Muscle layer of duodenum (tissue), 2 donors: Measurements from ENCODE around the gene FRZB.

Experiments used
- H3K27ac ChIP-seq: one replicate; pipeline ENCODE4 v1.7.0; 2013; ENCODE audit warnings: mild to moderate bottlenecking, low read length
- H3K27me3 ChIP-seq: one replicate; pipeline ENCODE4 v1.7.0; 2013; ENCODE audit warnings: low read depth, mild to moderate bottlenecking, control low read depth, low read length
- H3K36me3 ChIP-seq, 2 donors: one replicate each; pipeline ENCODE4 v1.7.0; 2013; ENCODE audit warnings: low read length in 2 of 2, control low read depth in 1 of 2, mild to moderate bottlenecking in 1 of 2; ENCODE audit not compliant: insufficient read depth in 2 of 2, control insufficient read depth in 1 of 2
- H3K4me1 ChIP-seq, 2 donors: one replicate each; pipeline ENCODE4 v1.7.0; 2013; ENCODE audit warnings: low read length in 2 of 2, mild to moderate bottlenecking in 2 of 2, control low read depth in 1 of 2, moderate library complexity in 1 of 2; ENCODE audit not compliant: insufficient read depth in 2 of 2, control insufficient read depth in 1 of 2
- H3K4me3 ChIP-seq, 2 donors: one replicate each; pipeline ENCODE4 v1.7.0; 2013; ENCODE audit warnings: low read length in 2 of 2, low read depth in 1 of 2, mild to moderate bottlenecking in 1 of 2
- H3K9me3 ChIP-seq, 2 donors: one replicate each; pipeline ENCODE4 v1.7.0; 2013; ENCODE audit warnings: low read length in 2 of 2, control low read depth in 1 of 2, mild to moderate bottlenecking in 1 of 2; ENCODE audit not compliant: control insufficient read depth in 1 of 2
- donor health status: healthy.

Gene FRZB

DNA sequence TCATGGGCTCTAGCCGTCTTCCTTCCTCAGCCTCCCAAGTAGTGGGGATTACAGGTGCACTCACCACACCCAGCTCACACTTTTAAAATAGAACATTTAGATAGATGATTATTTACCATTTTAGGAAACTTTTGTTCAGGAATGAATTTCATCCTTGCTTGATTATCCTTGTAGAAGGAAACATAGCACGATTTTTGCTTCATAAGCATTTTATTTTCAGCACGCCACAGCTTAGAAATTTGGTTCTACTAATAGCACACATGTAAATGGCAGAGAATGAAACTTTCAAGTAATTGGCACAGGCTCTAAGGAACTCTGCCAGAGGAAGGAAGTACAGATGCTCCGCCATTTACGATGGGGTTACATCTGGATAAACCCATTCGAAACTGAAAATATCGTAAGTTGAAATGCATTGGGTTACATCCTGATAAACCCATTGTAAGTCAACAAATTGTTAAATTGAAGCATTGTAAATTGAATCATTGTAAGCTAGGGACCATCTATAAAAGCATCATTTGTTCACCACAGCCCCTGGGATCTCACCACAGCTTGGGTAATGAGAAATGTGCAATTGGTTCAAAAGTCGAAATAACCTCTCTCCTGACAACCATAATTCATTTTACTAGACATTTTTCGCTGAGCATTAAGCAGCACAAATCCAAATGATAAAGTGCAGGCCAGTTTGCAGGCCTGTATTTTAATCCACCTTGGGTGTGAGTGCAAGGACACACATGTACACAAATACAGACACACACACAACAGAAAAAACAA is 33.2 kb downstream of the FRZB start:
- no peaks in the 10 kb centered on the region for H3K27me3 ChIP-seq
- no peaks in the 10 kb centered on the region for H3K36me3 ChIP-seq
- no peak overlapping the region for H3K4me3 ChIP-seq

DNA sequence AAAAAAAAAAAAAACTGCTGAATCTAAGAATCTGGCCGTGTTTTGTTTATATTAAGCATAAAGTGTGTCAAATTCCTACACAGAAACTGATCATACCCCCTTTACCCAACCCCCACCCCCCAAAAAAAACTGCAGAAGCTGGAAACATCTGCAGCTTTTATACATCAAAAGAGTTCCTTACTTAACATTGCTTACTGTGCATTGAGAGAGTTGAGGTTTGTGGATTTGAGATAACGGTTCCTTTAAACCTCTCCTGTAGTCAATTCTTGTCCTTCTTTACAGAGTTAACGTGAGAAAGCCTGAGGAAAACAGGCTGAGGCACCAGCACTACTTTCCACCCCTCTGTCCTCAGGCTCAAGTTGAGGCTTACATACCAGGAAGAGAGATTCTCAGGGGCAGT is 34.5 kb downstream of the FRZB start:
- Histone ChIP-seq H3K9me3 (no peaks in the 10 kb centered on the region), H3K4me1 (peaks cover 0 to 9% of the 10 kb centered on the region in 2 donors), H3K36me3 (no peaks in the 10 kb centered on the region), H3K4me3 (no peak overlapping the region), H3K27me3 (no peaks in the 10 kb centered on the region), H3K27ac (no peak overlapping the region)

More for the DNA sequence above, 33.2 kb downstream of the FRZB start:
- Histone ChIP-seq H3K9me3 (no peaks in the 10 kb centered on the region), H3K27ac (no peak overlapping the region), H3K4me1 (no peaks in the 10 kb centered on the region)

DNA sequence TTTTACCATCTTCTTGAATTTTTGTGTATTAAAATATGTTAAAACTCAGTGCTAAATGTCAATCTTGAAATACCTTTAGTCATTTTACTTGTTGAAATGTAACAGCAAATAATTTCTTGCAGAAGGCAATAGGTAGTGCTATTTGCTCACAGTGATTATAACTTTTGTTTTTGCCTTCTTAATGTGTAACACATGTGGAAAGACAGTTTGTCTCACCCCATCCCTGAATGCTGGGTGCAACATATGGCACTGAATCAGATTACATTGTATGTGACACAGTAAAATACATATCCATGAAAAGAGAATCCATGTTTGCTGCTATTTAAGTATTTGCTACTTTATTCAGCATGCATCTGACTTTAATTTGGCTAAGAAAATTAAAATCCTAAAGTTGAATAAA is 35.3 kb downstream of the FRZB start:
- Histone ChIP-seq H3K9me3 (no peaks in the 10 kb centered on the region), H3K27me3 (no peaks in the 10 kb centered on the region), H3K4me3 (no peak overlapping the region), H3K36me3 (no peaks in the 10 kb centered on the region), H3K4me1 (peaks cover 0 to 16% of the 10 kb centered on the region in 2 donors), H3K27ac (no peak overlapping the region)

DNA sequence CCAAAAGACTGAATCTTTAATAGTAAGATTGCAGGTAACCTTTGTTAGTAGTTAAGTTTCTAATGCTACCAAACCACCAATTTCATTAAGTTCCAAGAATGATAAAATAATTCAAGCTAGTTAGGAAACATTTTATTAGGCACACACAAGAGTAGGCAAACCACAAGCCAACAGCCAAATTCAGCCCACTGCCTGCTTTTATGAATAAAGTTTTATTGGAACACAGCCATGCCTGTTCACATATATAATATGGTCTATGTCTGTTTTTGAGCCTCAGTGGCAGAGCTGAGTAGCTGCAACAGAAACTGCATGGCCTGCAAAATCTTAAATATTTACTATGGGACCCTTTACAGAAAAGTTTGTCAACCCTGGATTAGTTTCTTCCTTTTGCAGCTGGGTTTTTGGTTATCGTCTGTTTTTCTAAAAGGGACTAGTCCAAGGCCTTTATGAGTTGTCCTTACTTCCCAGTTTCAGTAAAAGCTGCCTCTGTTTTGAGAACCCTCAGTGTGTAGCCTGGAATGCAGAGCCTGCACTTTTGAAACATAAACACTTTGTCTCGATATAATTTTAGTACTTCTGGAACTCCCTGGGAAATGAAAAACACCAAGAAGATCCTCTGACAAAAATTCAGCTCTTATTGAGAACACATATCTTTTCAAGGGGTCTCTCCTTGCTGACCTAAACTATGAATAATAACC is 39.1 kb downstream of the FRZB start:
- no peaks in the 10 kb centered on the region for H3K36me3 ChIP-seq
- no peaks in the 10 kb centered on the region for H3K9me3 ChIP-seq
- no peak overlapping the region for H3K27ac ChIP-seq
- H3K27me3 ChIP-seq: no peaks in the 10 kb centered on the region
- peaks cover 0 to 29% of the 10 kb centered on the region in 2 donors for H3K4me1 ChIP-seq
- H3K4me3 ChIP-seq: no peak overlapping the region

DNA sequence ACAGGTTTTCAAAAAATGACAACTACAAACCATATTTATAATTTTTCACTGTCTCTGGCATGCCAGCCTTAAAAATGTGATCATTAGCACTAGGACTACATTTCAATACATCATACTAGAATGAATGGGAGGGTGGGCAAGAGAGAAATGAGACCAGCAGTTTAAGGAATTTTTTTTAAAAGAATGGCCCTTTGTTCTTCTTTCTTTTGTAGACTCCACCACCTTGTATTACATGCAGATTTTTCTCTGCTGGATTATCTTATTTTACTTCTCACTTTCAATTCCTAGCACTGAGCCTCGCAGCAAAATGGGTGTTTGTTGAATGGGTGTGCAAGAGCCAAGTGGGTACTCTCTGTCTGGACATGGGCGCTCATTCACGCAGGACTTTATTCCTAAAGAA is 39.9 kb downstream of the FRZB start:
- Histone ChIP-seq H3K4me3 (no peak overlapping the region), H3K27me3 (no peaks in the 10 kb centered on the region), H3K36me3 (no peaks in the 10 kb centered on the region), H3K9me3 (no peaks in the 10 kb centered on the region), H3K27ac (no peak overlapping the region), H3K4me1 (peaks cover 0 to 29% of the 10 kb centered on the region in 2 donors)

DNA sequence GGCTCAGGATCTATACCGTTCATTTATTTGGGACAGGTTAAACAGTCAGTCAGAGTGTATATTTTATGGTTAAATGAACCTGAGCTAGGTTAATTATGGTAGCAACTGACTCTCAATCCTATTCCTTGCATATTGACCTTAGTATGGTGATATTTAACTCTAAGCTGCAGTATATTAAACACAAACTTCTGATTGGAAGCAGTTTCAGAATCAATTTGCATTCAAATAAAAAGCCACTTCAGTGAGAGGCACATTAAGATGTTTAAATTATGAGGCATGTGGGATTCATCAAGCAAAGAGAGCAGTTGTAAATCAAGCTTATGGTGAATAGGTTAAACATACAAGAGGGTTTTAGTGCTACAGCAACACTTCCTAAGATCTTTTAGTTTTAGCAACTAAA is 40.4 kb downstream of the FRZB start:
- no peaks in the 10 kb centered on the region for H3K36me3 ChIP-seq
- H3K27ac ChIP-seq: no peak overlapping the region
- no peaks in the 10 kb centered on the region for H3K27me3 ChIP-seq
- H3K4me3 ChIP-seq: no peak overlapping the region
- H3K4me1 ChIP-seq: peaks cover 0 to 29% of the 10 kb centered on the region in 2 donors
- no peaks in the 10 kb centered on the region for H3K9me3 ChIP-seq

DNA sequence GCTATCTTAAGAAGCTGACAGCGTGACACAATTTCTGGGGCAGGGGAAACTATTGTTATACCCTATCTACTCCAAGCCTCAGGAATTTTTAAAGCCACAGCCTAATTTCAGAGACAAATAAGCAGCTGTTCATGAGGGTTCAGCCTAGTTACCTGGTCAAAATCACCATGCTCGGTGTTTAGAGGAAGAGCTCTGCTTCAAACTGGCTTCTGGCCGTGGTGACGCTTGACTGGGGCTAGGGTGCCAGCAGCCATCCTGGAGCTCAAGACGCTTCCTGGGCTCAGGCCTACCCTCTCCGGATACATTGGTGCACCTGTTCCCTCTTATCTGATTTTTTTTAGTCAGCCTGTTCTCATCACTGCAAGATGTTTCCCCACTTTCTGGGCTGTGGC is 41.7 kb downstream of the FRZB start:
- no peaks in the 10 kb centered on the region for H3K9me3 ChIP-seq
- no peak overlapping the region for H3K27ac ChIP-seq
- H3K4me3 ChIP-seq: no peak overlapping the region
- H3K36me3 ChIP-seq: no peaks in the 10 kb centered on the region
- H3K4me1 ChIP-seq: peaks cover 0 to 29% of the 10 kb centered on the region in 2 donors
- no peaks in the 10 kb centered on the region for H3K27me3 ChIP-seq

DNA sequence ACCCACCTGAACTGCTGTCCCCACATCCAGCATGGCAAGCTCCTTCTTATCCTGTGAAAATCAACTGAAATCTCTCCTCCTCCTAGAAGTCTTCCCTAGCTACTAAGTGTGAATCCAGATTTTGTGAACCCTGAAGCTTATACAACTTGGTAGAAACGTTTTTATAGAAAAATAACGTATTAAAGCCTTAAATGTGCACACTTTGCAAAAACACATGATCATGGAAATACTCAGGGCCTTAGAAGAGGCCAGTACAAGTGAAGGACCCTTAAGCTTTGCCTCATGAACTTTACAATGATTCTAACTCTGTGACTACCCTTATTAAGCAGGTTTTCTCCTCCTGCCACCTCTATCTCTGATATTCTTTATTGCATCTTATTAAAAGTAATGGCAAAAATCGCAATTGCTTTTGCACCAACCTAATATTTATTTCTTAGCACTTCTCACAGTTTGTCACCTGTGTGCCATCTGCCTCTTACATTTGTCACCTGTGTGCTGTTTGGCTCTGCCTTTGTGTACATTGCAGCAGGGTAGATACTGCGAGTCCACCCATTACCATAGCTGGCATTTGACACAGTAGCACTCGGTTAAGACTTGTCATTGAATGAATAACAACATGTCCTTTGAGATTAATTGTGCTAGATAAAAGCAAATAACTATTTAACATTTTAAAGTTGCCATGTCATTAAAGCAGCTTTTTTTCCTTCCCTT is 42.2 kb downstream of the FRZB start:
- no peaks in the 10 kb centered on the region for H3K36me3 ChIP-seq
- H3K4me1 ChIP-seq: peaks cover 0 to 30% of the 10 kb centered on the region in 2 donors
- H3K9me3 ChIP-seq: no peaks in the 10 kb centered on the region

DNA sequence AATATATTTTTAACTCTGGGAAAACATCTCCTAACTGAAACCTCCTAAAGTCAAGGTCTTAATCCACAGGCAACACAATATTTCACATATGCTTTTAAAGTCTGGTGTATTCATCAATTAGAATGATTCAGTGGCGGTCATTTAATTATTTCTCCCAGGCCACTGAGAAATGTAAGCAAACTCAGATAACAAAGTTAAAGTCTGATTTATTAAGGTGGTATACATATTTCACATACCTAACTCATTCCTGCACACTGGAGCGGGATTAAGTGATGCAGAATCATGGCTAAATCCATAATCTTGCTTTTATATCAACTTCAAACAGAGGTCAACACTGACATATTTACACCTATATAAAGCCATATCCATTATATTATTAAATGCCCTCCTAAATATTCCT is 43.7 kb downstream of the FRZB start:
- Histone ChIP-seq H3K27me3 (no peaks in the 10 kb centered on the region), H3K36me3 (no peaks in the 10 kb centered on the region), H3K4me3 (no peak overlapping the region), H3K4me1 (peaks cover 0 to 43% of the 10 kb centered on the region in 2 donors), H3K27ac (no peak overlapping the region), H3K9me3 (no peaks in the 10 kb centered on the region)

More for the DNA sequence above, 42.2 kb downstream of the FRZB start:
- no peak overlapping the region for H3K27ac ChIP-seq
- no peaks in the 10 kb centered on the region for H3K27me3 ChIP-seq
- no peak overlapping the region for H3K4me3 ChIP-seq

DNA sequence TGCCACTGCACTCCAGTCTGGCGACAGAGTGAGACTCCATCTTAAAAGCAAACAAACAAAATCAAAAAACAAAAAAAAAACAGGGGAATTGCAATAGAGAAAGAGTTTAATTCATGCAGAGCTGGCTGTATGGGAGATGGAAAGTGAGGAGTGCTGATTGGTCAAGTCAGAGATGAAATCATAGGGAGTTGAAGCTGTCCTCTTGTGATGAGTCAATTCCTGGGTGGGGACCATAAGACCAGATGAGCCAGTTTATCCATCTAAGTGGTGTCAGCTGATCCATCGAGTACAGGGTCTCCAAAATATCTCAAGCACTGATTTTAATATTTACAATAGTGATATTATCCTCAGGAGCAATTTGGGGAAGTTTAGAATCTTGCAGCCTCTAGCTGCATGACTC is 45.3 kb downstream of the FRZB start:
- H3K36me3 ChIP-seq: no peaks in the 10 kb centered on the region
- peaks cover 0 to 36% of the 10 kb centered on the region in 2 donors for H3K4me1 ChIP-seq
- no peaks in the 10 kb centered on the region for H3K9me3 ChIP-seq
- no peaks in the 10 kb centered on the region for H3K27me3 ChIP-seq
- no peak overlapping the region for H3K4me3 ChIP-seq
- H3K27ac ChIP-seq: no peak overlapping the region

DNA sequence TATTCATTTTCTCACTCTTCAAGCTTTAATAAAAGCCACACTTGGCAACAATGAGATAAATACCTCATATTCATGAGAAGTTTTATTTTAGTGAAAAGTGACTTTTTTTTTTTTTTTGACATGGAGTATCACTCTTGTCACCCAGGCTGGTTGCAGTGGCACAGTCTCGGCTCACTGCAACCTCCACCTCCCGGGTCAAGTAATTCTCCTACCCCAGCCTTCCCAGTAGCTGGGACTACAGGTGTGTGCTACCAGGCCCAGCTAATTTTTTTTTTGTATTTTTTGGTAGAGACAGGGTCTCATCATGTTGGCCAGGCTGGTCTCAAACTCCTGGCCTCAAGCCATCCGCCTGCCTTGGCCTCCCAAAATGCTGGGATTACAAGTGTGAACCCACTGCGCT is 47.0 kb downstream of the FRZB start:
- no peaks in the 10 kb centered on the region for H3K27me3 ChIP-seq
- no peak overlapping the region for H3K4me3 ChIP-seq
- H3K4me1 ChIP-seq: peaks cover 0 to 28% of the 10 kb centered on the region in 2 donors
- H3K9me3 ChIP-seq: no peaks in the 10 kb centered on the region
- H3K36me3 ChIP-seq: no peaks in the 10 kb centered on the region
- H3K27ac ChIP-seq: no peak overlapping the region
